Measurements from ENCODE around the gene SLC35G4. TPM values are rescaled to one million over a fixed set of nuclear protein-coding genes. Genes with fewer than 3 reads are reported as not detected.

Gene SLC35G4
- total RNA-seq, 1 donor from 2014 or later, result not detected

Small RNA genes lying within 50 kb of the gene (microRNA-seq; reads per million reads assigned to microRNA genes)
- gene MIR7153, result not detected

Other genes starting within 250 kb of the SLC35G4 start
- 5.1 TPM for gene GNAL, start 79.7 kb downstream of the SLC35G4 start, total RNA-seq
- gene CHMP1B, start 241.8 kb downstream of the SLC35G4 start, total RNA-seq, result 28.6 TPM